WTC11 (cell line): ENCODE data around the gene PRR14L. TPM values are rescaled to one million over a fixed set of nuclear protein-coding genes. Genes with fewer than 3 reads are reported as not detected.

Experiments used
- ATAC-seq: fragments of 200-7000 bp; cut with Tn5 transposase; 2 replicates; pipeline ENCODE4 v1.10.0; 2021; ENCODE audit warnings: mild to moderate bottlenecking, moderate library complexity
- CTCF ChIA-PET: fragments of 300-600 bp; sonication (Branson Sonifier 250); formaldehyde crosslinking; loops from one replicate; lab custom pipeline; 2021; ENCODE audit warnings: antibody characterized with exemption; lab: Charles Lee
- POLR2A ChIA-PET: fragments of 350-600 bp; sonication (Branson Sonifier 250); formaldehyde crosslinking; loops from one replicate; lab custom pipeline; 2021; ENCODE audit warnings: antibody characterized with exemption; lab: Charles Lee
- DNase-seq: peaks from one replicate; pipeline ENCODE4 v3.0.0; 2021; ENCODE audit warnings: low spot score
- H3K27ac Mint-ChIP-seq: 2 replicates; pipeline ENCODE4 v1.8.0; 2021; ENCODE audit warnings: mixed read lengths
- H3K27me3 Mint-ChIP-seq: 2 replicates; pipeline ENCODE4 v1.8.0; 2021; ENCODE audit warnings: low read depth, mild to moderate bottlenecking, moderate library complexity, mixed read lengths
- H3K36me3 Mint-ChIP-seq: 2 replicates; pipeline ENCODE4 v1.8.0; 2021; ENCODE audit warnings: mixed read lengths
- H3K4me1 Mint-ChIP-seq: 2 replicates; pipeline ENCODE4 v1.8.0; 2022; ENCODE audit warnings: mixed read lengths
- H3K4me3 Mint-ChIP-seq: 2 replicates; pipeline ENCODE4 v1.8.0; 2021; ENCODE audit warnings: mild to moderate bottlenecking, moderate library complexity, mixed read lengths
- H3K9me3 Mint-ChIP-seq: 2 replicates; pipeline ENCODE4 v1.8.0; 2021; ENCODE audit warnings: mixed read lengths
- AFF4 ChIP-seq: sonication (generic); formaldehyde crosslinking; IDR thresholded peaks from 2 replicates; pipeline ENCODE4 v1.8.1; 2023; ENCODE audit warnings: mild to moderate bottlenecking, missing genetic modification reagents, borderline replicate concordance
- ATF1 ChIP-seq: sonication (generic); formaldehyde crosslinking; IDR thresholded peaks from 2 replicates; pipeline ENCODE4 v1.8.1; 2023; ENCODE audit warnings: mild to moderate bottlenecking, moderate library complexity, missing genetic modification reagents
- HMGA2 ChIP-seq: fragments of 250-450 bp; sonication (Bioruptor Pico); IDR thresholded peaks from 2 replicates; pipeline ENCODE4 v1.4.0; 2021; ENCODE audit warnings: mild to moderate bottlenecking, moderate library complexity
- JUN ChIP-seq: sonication (generic); formaldehyde crosslinking; IDR thresholded peaks from 2 replicates; pipeline ENCODE4 v1.8.0; 2023; ENCODE audit warnings: mild to moderate bottlenecking, missing genetic modification reagents
- NFE2L1 ChIP-seq: sonication (generic); formaldehyde crosslinking; IDR thresholded peaks from 2 replicates; pipeline ENCODE4 v1.8.1; 2023; ENCODE audit warnings: missing genetic modification reagents
- NR3C1 ChIP-seq: sonication (generic); formaldehyde crosslinking; conservative IDR thresholded peaks from 2 replicates; pipeline ENCODE4 v1.8.1; 2023; ENCODE audit warnings: low read depth, mild to moderate bottlenecking, missing genetic modification reagents
- OVOL2 ChIP-seq: fragments of 250-450 bp; sonication (Bioruptor Pico); IDR thresholded peaks from 2 replicates; pipeline ENCODE4 v1.9.0; 2021; ENCODE audit warnings: mild to moderate bottlenecking, borderline replicate concordance
- SP1 ChIP-seq: sonication (generic); formaldehyde crosslinking; conservative IDR thresholded peaks from 2 replicates; pipeline ENCODE4 v1.8.1; 2022; ENCODE audit warnings: missing genetic modification reagents
- STAT6 ChIP-seq: sonication (generic); formaldehyde crosslinking; conservative IDR thresholded peaks from 2 replicates; pipeline ENCODE4 v1.8.1; 2023; ENCODE audit warnings: mild to moderate bottlenecking, low read depth, missing genetic modification reagents, moderate library complexity
- TCF7 ChIP-seq: sonication (generic); formaldehyde crosslinking; IDR thresholded peaks from 2 replicates; pipeline ENCODE4 v1.8.0; 2022; ENCODE audit warnings: mild to moderate bottlenecking, low read depth, missing genetic modification reagents, moderate library complexity
- USF1 ChIP-seq: sonication (generic); formaldehyde crosslinking; IDR thresholded peaks from 2 replicates; pipeline ENCODE4 v1.8.0; 2022; ENCODE audit warnings: mild to moderate bottlenecking, missing genetic modification reagents
- ZNF138 ChIP-seq: sonication (generic); formaldehyde crosslinking; conservative IDR thresholded peaks from 2 replicates; pipeline ENCODE4 v1.8.1; 2022; ENCODE audit warnings: mild to moderate bottlenecking, moderate library complexity, missing genetic modification reagents
- ZNF396 ChIP-seq: fragments of 250-450 bp; sonication (Bioruptor Pico); IDR thresholded peaks from 2 replicates; pipeline ENCODE4 v1.8.0; 2021; ENCODE audit warnings: mild to moderate bottlenecking, moderate library complexity, borderline replicate concordance
- total RNA-seq: library from RNA; stranded (reverse); gene quantifications from 3 replicates; pipeline ENCODE4 v1.2.3, GENCODE V29; 2021
- TF ChIP-seq, protein P1 (sequence below): sonication (generic); formaldehyde crosslinking; IDR thresholded peaks from 2 replicates; pipeline ENCODE4 v1.8.1; 2023; ENCODE audit warnings: mild to moderate bottlenecking, missing genetic modification reagents, moderate library complexity
- TF ChIP-seq, protein P2 (sequence below): sonication (generic); formaldehyde crosslinking; IDR thresholded peaks from 2 replicates; pipeline ENCODE4 v1.8.1; 2022; ENCODE audit warnings: low read depth, missing genetic modification reagents, borderline replicate concordance

The PRR14L gene
- total RNA-seq, 1 experiment from 2014 or later: 90.1 TPM

- peak overlapping the region; percentile 100 for H3K27ac Mint-ChIP-seq
- DNase-seq (peak; percentile 84), ATAC-seq (peak; percentile 62)
- POLR2A ChIA-PET: interaction anchor here (0.6 to 1.2 kb wide), 7 partner anchors 12 to 711 kb away, joined by 3 to 6 read pairs (median 4); partner anchors contain the start of gene PISD
- H3K27me3 Mint-ChIP-seq: no peaks in the 10 kb centered on the region
- CTCF ChIA-PET: interaction anchor here (1.2 to 3.9 kb wide), 4 partner anchors 87 to 217 kb away, joined by 3 to 38 read pairs (median 6); no protein-coding TSS in a partner anchor
- TF ChIP-seq SP1 (CRISPR knock-in tag) (no peak), USF1 (CRISPR knock-in tag) (no peak), JUN (CRISPR knock-in tag) (no peak), AFF4 (no peak), HMGA2 (CRISPR knock-in tag) (no peak), STAT6 (CRISPR knock-in tag) (no peak), ZNF138 (CRISPR knock-in tag) (no peak), NFE2L1 (CRISPR knock-in tag) (no peak), ZNF396 (CRISPR knock-in tag) (no peak), TCF7 (CRISPR knock-in tag) (no peak), OVOL2 (CRISPR knock-in tag) (no peak), NR3C1 (CRISPR knock-in tag) (no peak), ATF1 (CRISPR knock-in tag) (no peak)
- TF ChIP-seq, protein P1, sequence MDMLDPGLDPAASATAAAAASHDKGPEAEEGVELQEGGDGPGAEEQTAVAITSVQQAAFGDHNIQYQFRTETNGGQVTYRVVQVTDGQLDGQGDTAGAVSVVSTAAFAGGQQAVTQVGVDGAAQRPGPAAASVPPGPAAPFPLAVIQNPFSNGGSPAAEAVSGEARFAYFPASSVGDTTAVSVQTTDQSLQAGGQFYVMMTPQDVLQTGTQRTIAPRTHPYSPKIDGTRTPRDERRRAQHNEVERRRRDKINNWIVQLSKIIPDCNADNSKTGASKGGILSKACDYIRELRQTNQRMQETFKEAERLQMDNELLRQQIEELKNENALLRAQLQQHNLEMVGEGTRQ: no peak
- TF ChIP-seq, protein P2, sequence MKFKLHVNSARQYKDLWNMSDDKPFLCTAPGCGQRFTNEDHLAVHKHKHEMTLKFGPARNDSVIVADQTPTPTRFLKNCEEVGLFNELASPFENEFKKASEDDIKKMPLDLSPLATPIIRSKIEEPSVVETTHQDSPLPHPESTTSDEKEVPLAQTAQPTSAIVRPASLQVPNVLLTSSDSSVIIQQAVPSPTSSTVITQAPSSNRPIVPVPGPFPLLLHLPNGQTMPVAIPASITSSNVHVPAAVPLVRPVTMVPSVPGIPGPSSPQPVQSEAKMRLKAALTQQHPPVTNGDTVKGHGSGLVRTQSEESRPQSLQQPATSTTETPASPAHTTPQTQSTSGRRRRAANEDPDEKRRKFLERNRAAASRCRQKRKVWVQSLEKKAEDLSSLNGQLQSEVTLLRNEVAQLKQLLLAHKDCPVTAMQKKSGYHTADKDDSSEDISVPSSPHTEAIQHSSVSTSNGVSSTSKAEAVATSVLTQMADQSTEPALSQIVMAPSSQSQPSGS (CRISPR knock-in tag): no peak
- peaks cover 34% of the 10 kb centered on the region for H3K4me1 Mint-ChIP-seq
- H3K36me3 Mint-ChIP-seq: peaks cover 1% of the 10 kb centered on the region; the same call in 1 of the 2 replicates
- no peaks in the 10 kb centered on the region for H3K9me3 Mint-ChIP-seq
- H3K4me3 Mint-ChIP-seq: peak overlapping the region; percentile 81
Measured at GRCh38 chr22:31753005-31753633, 3.2 kb upstream of the PRR14L start.
